DMS53 treated with DMSO at 0.1 percent for 48 hours (cell line): ENCODE data around the gene NUP58.
A peak's percentile ranks its signal among the peaks of the same experiment; 100 is the strongest.

ENCODE experiments used
- DNase-seq: peaks from one replicate; lab custom pipeline; 2025; ENCODE audit not compliant: unreplicated experiment; lab: John Stamatoyannopoulos, UW

Gene NUP58

GRCh38 chr13:25372284-25373081 is 71.1 kb downstream of the NUP58 start:
- no peak for DNase-seq

GRCh38 chr13:25375727-25376358 is 74.4 kb downstream of the NUP58 start:
- DNase-seq, result peak; percentile 18

- no peak for DNase-seq
These were observed 76.0 kb downstream of the NUP58 start for GRCh38 chr13:25377244-25377962.

GRCh38 chr13:25378528-25378927 is 77.1 kb downstream of the NUP58 start:
- no peak for DNase-seq

- DNase-seq, result no peak
These were observed 77.6 kb downstream of the NUP58 start for GRCh38 chr13:25379011-25379410.

GRCh38 chr13:25380082-25380481 is 78.7 kb downstream of the NUP58 start:
- no peak for DNase-seq

- DNase-seq, result no peak
These were observed 79.4 kb downstream of the NUP58 start for GRCh38 chr13:25380741-25381324.

GRCh38 chr13:25384758-25385410 is 83.5 kb downstream of the NUP58 start:
- no peak for DNase-seq

GRCh38 chr13:25391932-25392331 is 90.5 kb downstream of the NUP58 start:
- no peak for DNase-seq
